GM19438 (cell line): ENCODE data around the gene VPS35L.

Source experiments
- ATAC-seq: cut with Tn5 transposase; IDR thresholded peaks from one replicate; pipeline ENCODE4 v1.9.1; 2021; ENCODE audit warnings: low read depth; ENCODE audit not compliant: unreplicated experiment

Gene VPS35L

DNA sequence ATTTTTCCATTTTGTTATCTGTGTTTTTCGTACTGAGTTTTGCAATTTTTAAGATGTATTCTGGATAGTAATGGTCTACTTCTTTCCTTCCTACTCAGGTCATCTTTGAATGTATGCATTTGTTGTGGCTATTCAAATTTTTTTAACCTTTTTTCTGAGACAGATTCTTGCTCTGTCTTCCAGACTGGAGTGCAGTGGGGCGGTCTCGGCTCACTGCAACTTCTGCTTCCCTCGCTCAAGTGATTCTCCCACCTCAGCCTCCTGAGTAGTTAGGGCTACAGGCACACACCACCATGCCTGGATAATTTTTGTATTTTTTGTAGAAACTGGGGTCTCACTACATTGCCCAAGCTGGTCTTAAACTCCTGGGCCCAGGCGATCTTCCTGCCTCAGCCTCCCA lies 33.6 kb downstream of the VPS35L start:
- no peak for ATAC-seq

DNA sequence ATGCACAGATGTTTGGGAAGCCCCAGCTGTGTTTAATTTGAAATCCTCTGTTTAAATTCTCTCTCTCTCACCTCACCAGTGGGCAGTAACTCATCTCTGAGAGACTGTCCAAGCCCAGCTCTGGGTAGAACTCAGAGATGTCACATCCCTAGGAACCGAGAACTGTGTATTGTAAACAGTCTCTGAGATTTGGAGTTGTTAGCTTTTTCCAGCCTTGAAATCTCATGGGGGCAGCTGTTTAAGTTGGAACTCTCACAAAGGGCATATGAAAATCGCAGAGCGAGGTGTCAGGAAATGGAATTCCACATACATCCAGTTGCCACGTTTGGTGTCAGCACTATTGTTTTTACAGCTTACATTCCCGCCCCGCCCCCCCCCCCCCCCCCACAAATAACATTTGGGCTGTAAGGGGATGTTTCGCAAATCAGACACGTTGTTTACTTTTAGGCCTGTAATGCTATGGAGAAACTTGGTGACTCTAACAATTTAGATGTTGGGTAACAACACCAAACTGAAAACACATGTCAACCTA lies 34.3 kb downstream of the VPS35L start:
- no peak for ATAC-seq

DNA sequence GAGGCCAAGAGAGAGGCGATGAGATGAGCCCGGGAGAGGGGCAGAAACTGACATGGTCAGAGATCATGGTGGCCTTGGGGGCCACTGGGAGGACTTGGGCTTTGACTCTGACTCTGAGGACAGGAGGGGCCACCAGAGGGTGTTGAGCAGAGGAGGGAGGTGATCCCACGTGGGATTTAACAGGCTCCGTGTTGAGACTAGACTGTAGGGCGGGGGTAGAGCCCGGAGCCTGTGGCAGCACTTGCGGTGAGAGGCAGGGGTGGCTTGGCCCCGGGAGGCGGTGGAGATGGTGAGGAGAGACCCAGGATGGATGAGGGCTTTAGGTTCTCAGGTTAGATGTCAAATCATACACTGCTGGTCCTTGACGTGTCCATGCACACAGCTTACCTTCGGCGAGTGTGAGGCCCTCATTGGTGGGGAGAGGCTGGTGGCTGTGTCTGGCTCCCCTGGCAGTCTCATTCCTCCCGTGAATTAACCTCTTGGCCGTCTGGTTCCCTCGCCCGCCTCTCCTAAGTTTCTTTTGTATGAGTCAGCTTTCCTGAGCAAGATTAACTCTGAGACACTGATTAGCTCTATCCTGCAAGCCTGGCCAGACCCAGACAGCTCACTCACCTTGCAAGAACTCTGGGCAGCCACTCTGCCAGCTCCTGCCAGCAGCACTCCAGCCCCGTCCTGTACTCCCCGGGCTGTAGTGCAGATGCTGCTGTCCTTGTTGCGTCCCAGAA lies 39.7 kb downstream of the VPS35L start:
- no peak for ATAC-seq

DNA sequence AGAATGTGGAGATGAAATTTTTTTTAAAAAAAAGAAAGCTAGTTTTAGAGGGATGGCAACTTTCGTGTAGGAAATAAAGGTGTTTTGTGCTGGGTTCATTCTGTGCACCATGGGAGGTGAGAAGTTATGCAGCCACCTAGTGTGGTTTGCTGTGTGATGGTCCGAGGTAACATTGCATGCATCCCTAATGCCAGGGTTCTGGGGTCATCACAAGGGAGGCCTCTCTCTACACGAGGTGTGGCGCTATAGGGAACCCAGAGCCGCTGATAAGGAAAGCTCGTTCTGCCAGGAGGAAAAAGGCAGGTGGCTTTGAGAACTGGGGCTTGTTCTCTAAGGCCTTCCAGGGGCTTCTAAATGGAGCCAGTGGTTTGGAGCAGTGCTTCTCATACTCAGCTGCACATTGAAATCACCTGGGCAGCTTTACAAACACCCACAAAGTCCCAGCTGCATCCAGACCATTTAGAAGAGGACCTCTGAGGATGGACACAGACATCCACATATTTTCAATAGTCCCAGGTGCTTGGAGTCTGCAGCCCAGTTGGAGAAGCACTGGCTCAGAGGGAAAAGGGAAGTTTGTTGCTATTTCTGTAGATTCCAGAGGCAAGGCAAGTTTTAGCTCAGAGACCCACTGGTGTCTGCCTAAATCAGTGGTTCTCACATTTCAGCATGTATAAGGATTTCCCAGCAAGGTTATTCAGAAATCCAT lies 43.5 kb downstream of the VPS35L start:
- no peak for ATAC-seq

DNA sequence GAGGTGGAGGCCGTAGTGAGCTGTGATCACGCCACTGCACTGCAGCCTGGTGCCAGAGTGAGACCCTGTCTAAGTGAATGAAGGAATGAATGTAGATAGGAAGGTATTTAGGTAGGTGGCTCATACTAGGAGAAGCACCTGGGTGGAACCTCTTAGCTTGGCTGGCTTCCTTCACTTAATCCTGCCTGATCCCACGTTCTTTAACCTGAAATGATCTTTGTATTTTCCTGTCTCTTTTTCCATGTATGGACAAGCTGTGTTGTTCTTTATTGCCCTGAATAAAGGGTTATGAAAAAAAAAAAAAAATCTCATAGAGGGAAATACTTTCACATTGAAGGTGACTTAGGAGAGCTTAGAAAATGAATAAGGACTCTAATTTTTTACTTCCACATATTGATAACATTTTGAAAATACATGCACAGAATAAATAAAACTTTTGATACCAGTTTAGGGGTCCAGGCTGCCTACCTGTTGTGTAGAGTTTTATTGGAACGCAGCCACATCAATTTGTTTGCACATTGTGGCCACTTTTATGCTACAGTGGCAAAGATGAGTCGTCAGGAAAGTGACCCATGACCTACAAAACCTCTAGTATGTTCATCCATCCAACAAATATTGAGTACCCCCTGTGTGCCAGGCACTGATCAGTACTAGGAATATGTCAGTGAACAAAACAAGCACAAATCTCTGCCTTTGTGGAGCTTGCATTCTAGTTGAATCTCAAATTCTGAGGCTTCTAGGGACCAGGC lies 44.6 kb downstream of the VPS35L start:
- no peak for ATAC-seq

DNA sequence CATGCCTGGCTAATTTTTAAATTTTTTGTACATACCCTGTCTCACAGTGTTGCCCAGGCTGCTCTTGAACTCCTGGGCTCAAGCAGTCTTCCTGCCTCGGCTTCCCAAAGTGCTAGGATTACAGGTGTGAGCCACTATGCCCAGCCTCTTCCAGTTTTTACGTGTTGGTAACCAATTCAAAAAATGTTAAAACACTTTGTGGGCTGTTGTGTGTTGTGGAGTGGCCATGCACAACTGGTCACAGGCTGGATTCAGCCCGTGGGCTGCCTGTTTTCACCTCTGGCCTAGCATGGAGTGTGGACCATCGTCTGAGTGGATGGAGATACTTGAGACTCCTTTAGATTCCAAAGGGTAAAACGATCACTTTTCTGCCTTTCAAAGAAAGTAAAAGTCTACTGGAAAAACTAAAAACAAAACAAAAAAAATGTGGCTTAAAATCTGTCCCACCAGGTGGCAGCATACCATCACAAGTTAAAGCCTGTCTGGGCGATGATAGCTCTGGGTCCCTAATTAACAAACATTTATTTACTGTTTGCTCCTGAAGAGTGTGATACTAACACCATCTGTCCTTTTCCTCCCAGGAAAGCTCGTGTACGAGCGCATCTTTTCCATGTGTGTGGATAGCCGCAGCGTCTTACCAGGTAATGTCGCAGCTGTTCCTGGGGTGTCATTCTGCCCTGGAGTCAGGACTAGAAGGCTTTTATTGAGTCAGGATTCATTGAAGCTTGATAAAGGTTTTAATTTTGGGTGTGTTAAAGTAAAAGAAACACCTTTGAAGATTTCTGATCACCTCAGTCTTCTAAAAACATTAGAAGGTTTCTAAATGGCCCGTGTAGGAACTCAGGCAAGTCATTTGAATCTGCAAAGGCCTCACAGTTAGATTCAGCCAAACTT lies 45.8 kb downstream of the VPS35L start:
- no peak for ATAC-seq

DNA sequence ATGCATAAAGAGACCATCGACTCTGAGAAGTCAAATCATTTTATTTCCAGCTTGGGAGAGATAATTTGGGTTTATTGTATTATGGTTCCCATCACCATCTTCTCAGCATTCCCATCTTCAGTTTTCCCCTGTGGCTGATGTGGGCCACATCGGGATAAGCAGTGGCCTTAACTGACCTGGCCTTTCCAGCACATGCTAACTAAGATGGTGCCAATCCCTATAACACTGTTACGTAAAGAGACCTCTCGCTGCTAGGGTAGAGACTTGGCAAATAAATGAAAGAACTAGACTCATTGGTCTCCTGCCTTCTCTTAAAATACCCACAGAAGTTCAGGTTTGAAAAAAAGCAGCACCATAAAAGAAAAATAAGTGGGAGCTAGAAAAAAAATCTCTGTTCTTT lies 49.4 kb downstream of the VPS35L start:
- ATAC-seq: no peak

DNA sequence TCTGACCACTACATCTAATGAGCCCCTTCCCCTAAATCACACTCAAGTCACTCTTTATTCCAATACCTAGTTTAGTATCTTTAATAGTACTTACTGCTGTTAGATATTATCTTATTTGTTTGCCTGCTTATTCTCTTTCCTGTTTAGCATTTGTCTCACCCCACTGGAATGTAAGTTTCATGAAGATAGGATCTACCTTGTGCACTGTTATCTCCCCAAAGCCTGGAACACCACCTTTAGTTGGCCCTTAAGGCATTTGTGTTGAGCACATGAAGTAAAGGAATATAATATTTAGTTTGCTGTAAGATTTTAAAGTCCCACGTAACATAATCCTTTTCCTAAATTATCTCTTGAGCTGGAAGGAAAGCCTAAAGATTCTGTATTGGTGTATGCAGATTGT lies 50.2 kb downstream of the VPS35L start:
- ATAC-seq: no peak

DNA sequence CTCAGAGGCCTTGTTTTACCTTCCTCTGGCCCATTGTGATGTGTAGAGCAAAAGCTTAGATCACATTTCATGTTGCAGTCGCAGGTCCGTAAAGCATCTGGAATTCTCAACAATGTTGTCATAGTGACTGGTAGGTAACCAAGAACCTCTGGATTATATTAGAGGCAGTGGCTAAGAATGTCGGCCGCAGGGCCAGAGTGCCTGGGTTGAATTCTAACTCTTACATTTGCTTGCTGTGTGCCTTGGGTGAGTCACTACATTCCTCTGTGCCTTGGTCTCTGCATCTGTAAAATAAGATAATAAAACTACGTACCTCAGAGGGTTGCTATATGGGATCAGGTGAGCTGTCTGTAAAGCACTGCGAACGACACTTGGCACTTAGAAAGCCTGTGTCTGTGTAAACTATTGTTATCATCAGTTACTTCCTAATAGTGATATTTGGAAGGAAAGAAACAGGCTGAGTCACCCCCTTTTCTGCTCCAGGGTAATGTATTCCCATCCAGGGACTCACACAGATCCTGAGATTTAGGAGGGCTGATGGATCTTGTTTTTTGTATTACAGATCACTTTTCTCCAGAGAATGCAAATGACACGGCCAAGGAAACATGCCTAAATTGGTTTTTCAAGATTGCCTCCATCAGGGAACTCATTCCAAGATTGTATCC lies 52.2 kb downstream of the VPS35L start:
- ATAC-seq: no peak

DNA sequence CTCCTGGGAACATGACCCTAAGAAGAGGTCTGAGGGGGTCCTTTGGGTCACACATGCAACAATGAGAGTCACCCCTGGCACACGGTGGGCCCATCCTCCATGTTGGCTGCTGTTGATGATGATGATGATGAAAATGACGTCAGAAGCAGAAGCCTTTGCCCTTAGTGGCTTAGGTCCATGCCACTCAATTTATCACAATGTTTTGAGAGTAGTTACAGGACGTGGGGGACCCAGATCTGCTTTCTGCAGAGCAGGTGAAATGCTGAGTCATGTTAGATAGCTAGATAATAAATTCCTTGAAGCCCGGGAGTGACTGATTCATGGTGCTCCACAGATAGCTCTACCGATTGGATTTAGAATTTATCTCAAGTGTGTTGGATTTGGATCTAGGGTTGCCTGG lies 53.9 kb downstream of the VPS35L start:
- no peak for ATAC-seq

DNA sequence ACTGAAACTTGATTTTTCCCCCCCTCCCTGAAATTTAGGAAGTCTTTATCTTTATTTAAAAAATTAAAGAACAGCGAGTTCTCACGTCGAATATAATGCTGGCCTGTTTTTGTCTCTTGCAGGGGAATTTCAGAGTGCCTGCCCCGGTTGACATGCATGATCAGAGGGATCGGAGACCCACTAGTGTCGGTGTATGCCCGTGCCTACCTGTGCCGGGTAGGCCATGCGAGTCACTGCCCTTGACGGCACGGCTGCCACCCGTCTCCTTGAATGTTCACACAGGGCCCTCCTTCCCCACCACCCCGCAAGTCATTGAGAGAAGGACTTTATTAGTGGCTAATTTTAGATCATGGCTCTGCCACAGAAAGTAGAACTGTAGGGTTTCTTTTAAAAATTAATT lies 54.7 kb downstream of the VPS35L start:
- ATAC-seq: no peak

DNA sequence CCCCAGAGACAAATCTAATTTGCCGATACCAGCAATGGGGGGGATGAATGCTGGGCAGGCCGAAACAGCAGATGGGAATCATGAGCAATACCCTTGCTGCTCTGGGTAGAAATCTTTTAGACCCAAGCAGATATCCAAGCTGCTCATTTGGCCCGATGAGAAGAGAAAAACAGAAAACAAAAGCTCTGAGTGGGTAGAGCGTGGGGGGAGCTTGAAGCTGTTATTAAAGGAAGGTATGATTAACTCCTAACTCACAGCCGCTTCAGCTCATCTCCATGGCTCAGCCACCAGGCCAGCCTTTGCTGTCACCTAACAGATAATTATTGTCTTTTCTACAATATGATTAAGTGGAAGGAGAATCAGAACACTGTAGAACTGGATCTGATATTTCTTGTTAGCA lies 58.3 kb downstream of the VPS35L start:
- ATAC-seq: no peak

DNA sequence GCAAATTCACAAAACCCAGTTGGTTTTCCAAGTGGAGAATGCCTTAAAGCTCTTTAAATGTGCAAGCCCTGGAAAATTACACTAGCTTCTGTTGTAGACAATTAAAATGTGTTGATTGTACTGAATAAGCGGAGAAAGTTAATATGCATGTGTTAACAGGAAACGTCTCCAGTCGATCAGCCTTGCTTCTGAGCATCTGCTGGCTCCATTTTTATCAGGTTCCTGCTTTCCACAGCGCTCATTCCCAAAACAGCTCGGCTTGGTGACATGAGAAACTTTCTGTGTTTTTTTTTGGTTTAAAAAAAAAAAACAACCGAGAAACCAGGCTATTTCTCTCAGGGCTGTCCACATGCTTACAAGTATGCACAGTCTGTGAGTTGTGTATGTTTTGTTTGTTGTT lies 60.7 kb downstream of the VPS35L start:
- ATAC-seq: no peak

DNA sequence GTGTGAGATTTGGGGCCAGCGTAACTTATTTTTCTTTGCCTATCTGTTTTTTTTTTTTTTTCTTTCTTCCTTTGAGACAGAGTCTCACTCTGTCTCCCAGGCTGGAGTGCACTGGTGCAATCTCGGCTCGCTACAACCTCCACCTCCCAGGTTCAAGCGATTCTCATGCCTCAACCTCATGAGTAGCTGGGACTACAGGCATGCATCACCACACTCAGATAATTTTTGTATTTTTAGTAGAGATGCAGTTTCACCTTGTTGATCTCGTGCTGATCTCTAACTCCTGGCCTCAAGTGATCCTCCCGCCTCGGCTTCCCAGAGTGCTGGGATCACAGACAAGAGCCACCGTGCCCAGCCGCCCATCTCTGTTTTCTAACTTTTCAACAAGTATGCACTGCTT lies 63.4 kb downstream of the VPS35L start:
- ATAC-seq: no peak

DNA sequence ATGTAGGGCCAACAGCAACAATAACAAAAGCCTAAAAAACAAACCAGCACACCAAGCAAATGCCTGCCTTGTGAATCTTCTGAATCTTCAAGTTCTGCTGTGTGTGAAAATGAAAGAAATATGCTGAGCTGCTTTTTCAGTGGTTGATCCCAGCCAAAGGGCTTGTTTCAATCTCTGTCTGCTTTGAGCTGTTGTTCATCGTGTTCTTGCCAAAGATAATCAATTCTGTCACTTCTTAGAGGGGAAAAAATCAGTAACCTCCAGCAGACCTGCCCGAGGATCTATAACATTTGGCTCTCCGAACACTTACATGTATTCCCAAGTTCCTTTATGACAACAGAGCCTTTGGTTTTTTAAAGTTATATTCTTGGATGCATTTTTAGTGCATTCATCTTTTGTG lies 65.9 kb downstream of the VPS35L start:
- ATAC-seq: no peak

DNA sequence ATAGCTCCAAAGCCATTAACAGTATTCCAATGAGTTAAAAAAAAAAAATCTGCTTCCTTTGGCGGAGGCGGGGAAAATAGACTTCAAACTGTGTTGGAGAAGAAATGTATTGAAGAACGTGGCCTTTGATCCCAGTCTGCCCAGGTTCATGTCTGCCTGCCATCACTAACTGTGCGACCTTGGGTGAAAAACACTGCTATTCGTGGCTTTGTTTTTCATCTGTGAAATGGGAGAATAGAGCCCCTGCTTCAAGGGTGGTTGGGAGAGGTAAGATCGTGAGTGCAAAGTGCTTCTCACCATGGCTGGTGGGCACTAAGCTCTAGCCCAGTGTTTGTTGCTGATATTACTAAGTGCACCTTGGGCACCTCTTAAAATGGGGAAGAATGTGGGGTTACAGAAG lies 69.5 kb downstream of the VPS35L start:
- ATAC-seq: no peak

DNA sequence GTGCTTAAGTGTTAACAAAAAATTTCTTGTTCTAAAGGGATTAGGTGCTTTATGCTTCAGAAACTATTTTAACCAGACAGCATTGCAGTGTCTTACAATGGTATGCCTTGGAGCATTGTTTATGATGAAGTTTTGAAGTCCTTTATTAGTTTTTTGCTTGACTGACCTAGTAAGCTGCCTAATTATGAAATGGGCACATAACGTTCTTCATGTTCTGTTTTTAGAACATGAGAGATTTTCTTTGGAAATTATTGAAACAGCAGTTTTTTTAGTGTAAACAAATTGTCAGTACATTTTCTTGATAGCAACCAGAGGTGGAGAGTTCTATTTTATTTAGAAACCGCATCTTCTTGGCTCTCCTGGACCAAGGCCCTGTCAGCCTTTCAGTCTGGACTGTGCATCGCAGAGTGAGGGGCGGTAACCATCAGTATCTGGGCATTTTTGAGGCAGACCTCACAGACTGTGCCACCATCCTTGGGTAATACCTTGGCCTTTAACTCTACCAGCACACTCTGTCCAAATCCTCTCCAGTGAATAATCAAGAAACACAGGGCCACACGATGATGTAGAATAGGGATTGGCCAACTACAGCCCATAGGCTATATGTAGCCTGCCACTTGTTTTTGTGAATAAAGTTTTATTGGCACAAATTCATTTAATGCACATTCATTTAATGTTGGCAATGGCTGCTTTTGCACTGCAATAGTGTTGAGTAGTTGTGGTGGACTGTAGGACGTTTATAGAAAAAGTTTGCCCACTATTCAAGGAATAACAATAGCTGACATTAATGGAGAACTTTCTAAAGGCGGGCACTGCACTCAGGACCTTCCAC lies 81.1 kb downstream of the VPS35L start:
- ATAC-seq: no peak

DNA sequence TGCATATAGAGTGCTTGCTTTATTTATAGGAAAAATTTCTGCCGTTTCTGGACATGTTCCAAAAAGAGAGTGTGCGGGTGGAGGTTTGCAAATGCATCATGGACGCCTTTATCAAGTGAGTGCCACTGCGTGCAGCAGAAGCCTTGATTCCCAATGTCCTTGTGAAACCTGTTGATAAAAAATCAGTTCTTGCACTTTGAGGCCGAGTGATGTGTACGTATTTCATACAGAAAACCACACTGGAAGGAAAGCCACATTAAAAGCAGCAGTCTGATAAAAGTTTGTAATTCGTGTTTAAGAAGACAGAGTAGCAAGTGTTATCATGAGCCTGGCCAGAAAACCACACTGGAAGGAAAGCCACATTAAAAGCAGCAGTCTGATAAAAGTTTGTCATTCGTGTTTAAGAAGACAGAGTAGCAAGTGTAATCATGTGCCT lies 84.5 kb downstream of the VPS35L start:
- ATAC-seq: no peak

DNA sequence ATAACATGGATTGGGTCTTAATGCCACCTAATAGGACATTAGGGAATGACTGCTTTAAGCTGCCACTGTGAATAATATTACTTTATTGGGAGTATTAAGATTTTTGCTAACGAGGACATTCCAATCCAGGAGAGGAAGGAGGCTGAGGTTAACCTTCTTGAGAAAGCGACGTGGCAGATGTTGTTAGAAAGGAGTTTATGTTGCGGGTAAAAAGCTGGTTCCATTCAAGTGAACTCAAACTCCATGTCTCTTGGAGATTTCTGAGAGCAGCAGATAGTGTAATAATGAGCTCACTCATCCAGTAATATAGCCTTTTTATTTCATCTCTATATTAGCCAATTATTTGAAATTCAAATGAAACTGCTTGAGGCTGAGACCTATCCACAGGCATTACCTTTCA lies 87.0 kb downstream of the VPS35L start:
- ATAC-seq: no peak
